BE2C (cell line): ENCODE measurements around the gene BRI3BP.
A peak's percentile ranks its signal among the peaks of the same experiment; 100 is the strongest.
"Not testable (repeated sequence)": the region's sequence is repeated elsewhere in the genome, so short reads cannot be mapped to it uniquely, and the experiment has no call there.

Source experiments
- DNase-seq: peaks from one replicate; pipeline ENCODE4 v3.0.0-alpha.2; 2020
- H3K27me3 ChIP-seq: fragments of 250-450 bp; sonication (Bioruptor Pico); 2 replicates; pipeline ENCODE4 v1.5.1; 2020; ENCODE audit warnings: mild to moderate bottlenecking
- H3K36me3 ChIP-seq: fragments of 250-450 bp; sonication (Bioruptor Pico); 2 replicates; pipeline ENCODE4 v1.5.1; 2020; ENCODE audit warnings: mild to moderate bottlenecking
- H3K4me1 ChIP-seq: fragments of 250-450 bp; sonication (Bioruptor Pico); 2 replicates; pipeline ENCODE4 v1.5.1; 2020
- H3K4me3 ChIP-seq: 2 replicates; pipeline ENCODE4 v1.5.1; 2011; ENCODE audit warnings: low read depth, low read length
- H3K9me3 ChIP-seq: fragments of 250-450 bp; sonication (Bioruptor Pico); 2 replicates; pipeline ENCODE4 v1.5.1; 2020
- CTCF ChIP-seq: IDR thresholded peaks from 2 replicates; pipeline ENCODE4 v1.5.1; 2012; ENCODE audit warnings: mild to moderate bottlenecking, low read depth, low read length

The BRI3BP gene

DNA sequence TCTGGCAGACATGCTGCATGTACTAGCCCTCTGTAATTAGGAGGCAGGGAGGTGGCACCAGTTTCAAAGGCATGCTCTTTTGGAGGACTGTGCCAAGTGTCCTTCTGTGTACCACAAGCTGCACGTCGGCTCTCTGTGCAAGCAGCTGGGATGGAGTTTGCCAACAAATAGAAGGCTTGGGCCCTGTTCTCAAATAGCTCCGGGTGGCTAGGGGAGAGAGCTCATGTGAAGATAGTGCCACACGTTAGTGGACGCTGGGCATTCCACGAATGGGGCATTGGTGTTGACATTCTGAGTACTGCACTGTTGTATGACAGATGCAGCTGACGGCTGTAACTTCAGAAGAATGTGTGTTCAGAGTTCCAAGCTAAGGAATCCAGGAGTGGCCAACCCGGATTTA, 76.2 kb downstream of the BRI3BP start:
- Histone ChIP-seq H3K27me3 (no peaks in the 10 kb centered on the region), H3K36me3 (no peaks in the 10 kb centered on the region; the same call in none of the 2 replicates), H3K4me3 (no peak overlapping the region), H3K4me1 (peaks cover 3% of the 10 kb centered on the region; the same call in 1 of the 2 replicates), H3K9me3 (no peaks in the 10 kb centered on the region)
- no peak for TF ChIP-seq CTCF
- no peak for DNase-seq

DNA sequence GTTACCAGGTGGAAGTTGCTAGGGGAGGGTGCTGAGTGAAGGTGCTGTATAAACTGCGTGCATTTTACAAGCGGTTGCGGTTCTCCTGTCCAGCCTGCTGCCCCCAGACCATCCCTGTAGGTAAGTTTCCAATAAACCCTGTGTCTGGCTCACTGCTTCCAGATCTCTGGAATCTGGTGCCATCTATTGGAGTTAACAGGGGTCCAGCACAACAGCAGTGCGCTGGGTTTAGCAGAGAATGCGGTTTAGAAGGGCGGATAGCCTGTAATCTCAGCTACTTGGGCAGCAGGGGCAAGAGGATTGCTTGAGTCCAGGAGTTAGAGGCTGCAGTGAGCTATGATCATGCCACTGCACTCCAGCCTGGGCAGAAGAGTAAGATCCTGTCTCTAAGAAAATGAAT, 76.7 kb downstream of the BRI3BP start:
- no peaks in the 10 kb centered on the region for H3K27me3 ChIP-seq
- DNase-seq: peak; percentile 33
- peaks cover 3% of the 10 kb centered on the region; the same call in 1 of the 2 replicates for H3K4me1 ChIP-seq
- no peak overlapping the region for H3K4me3 ChIP-seq
- H3K36me3 ChIP-seq: no peaks in the 10 kb centered on the region; the same call in none of the 2 replicates
- no peaks in the 10 kb centered on the region for H3K9me3 ChIP-seq
- peak; percentile 45 for TF ChIP-seq CTCF

DNA sequence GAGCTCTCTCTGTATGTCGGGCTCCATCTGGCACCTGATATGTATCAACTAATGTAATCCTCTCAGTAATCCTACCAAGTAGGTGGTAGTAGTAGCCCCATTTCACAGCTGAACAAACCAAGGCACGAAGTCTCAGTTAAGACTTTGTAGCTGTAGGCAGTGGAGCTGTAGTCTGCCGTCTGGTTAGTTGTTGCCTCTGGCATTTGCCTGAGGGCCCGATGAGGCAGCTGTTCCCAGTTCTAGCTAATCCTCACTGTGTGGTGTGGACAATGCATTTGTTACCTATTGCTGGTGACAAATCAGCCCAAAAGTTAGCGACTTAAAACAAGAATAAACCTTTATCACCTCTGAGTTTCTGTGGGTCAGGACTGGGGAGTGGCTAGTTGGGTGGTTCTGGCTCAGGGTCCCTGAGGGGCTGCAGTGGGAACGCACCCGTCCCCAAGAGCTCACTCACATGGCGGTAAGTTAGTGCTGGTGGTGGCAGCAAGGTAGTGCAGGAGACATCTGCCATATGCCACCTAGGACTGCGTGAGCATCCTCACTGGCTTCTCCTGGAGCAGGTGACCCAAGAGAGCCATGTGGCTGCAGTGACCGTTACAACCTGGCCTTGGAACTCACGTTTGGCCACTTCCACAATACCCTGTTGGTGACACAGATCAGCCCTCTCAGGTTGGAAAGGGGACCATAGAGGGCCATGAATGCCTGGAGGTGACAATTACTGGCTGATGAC, 77.4 kb downstream of the BRI3BP start:
- Histone ChIP-seq H3K4me3 (no peak overlapping the region), H3K9me3 (no peaks in the 10 kb centered on the region), H3K4me1 (peaks cover 3% of the 10 kb centered on the region; the same call in 1 of the 2 replicates), H3K36me3 (peaks cover 2% of the 10 kb centered on the region), H3K27me3 (no peaks in the 10 kb centered on the region)
- DNase-seq: no peak
- TF ChIP-seq CTCF: 0 out of 2 replicates have a peak, but pooled peaks have one; percentile 2

- H3K4me3 ChIP-seq: no peak overlapping the region
Observed at GRCh38 chr12:125071456-125071855, 78.0 kb downstream of the BRI3BP start.

DNA sequence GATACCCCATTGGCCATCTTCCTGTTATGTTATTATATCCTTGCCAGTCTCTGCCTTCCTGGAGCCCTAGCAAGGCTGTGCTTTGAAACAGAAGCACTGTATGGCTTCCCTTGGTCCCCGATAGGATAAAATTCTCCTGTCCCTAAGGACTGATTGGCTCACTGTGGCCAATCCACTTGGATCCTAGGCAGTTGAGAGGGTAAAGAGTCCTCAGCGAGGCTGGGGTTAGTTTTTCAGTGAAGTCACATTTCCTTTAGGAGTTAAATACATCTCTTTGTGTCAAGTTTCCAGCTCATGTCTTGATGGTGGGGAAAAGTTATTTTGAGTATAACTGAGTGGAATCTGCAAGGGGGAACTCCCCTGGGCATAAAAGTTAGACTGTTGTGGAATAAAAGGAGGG, 79.1 kb downstream of the BRI3BP start:
- no peak for DNase-seq
- Histone ChIP-seq H3K36me3 (peaks cover 17% of the 10 kb centered on the region), H3K9me3 (no peaks in the 10 kb centered on the region), H3K4me1 (no peaks in the 10 kb centered on the region), H3K27me3 (no peaks in the 10 kb centered on the region), H3K4me3 (no peak overlapping the region)
- TF ChIP-seq CTCF: no peak

More at GRCh38 chr12:125071456-125071855, 78.0 kb downstream of the BRI3BP start:
- no peak for TF ChIP-seq CTCF
- Histone ChIP-seq H3K27me3 (no peaks in the 10 kb centered on the region), H3K9me3 (no peaks in the 10 kb centered on the region), H3K4me1 (peaks cover 3% of the 10 kb centered on the region; the same call in 1 of the 2 replicates), H3K36me3 (peaks cover 8% of the 10 kb centered on the region)
- no peak for DNase-seq

GRCh38 chr12:125074294-125074693, 80.8 kb downstream of the BRI3BP start:
- peaks cover 30% of the 10 kb centered on the region for H3K36me3 ChIP-seq
- not testable (repeated sequence) for DNase-seq, H3K4me3 ChIP-seq, H3K27me3 ChIP-seq, H3K4me1 ChIP-seq, H3K9me3 ChIP-seq
